NT2/D1 (cell line): ENCODE data around the gene VMP1.
"Not testable (repeated sequence)": the region's sequence is repeated elsewhere in the genome, so short reads cannot be mapped to it uniquely, and the experiment has no call there.

Experiments used
- DNase-seq: peaks from one replicate; pipeline ENCODE4 v3.0.0-alpha.2; 2011; ENCODE audit warnings: low read depth, low spot score
- H3K27me3 ChIP-seq: 2 replicates; pipeline ENCODE4 v1.6.0; 2011; ENCODE audit warnings: mild to moderate bottlenecking; ENCODE audit not compliant: insufficient read length, insufficient read depth
- H3K36me3 ChIP-seq: 2 replicates; pipeline ENCODE4 v1.6.1; 2011; ENCODE audit warnings: mild to moderate bottlenecking, low read length, mixed read lengths; ENCODE audit not compliant: insufficient read depth, insufficient read length
- H3K4me1 ChIP-seq: 2 replicates; pipeline ENCODE4 v1.5.1; 2011; ENCODE audit not compliant: insufficient read depth, insufficient read length
- H3K4me3 ChIP-seq: 2 replicates; pipeline ENCODE4 v1.5.1; 2011; ENCODE audit warnings: low read depth; ENCODE audit not compliant: insufficient read length
- H3K9ac ChIP-seq: 2 replicates; pipeline ENCODE4 v1.6.0; 2011; ENCODE audit warnings: low read depth; ENCODE audit not compliant: insufficient read length
- H3K9me3 ChIP-seq: 2 replicates; pipeline ENCODE4 v1.5.1; 2011; ENCODE audit warnings: mild to moderate bottlenecking, low read length; ENCODE audit not compliant: insufficient read depth
- SUZ12 ChIP-seq: IDR thresholded peaks from 2 replicates; pipeline ENCODE4 v1.6.1; 2011; ENCODE audit not compliant: insufficient read length, insufficient read depth; ENCODE audit errors: extremely low read depth
- YY1 ChIP-seq: IDR thresholded peaks from 2 replicates; pipeline ENCODE4 v1.6.1; 2011; ENCODE audit not compliant: insufficient read length, insufficient read depth
- ZNF274 ChIP-seq: IDR thresholded peaks from 2 replicates; pipeline ENCODE4 v1.6.1; 2011; ENCODE audit warnings: mild to moderate bottlenecking, low read depth, low read length

VMP1 gene

GRCh38 chr17:59802160-59802559 lies 94.7 kb downstream of the VMP1 start:
- Histone ChIP-seq H3K4me3 (no peak overlapping the region), H3K9me3 (no peaks in the 10 kb centered on the region), H3K36me3 (no peaks in the 10 kb centered on the region), H3K9ac (no peak overlapping the region), H3K27me3 (no peaks in the 10 kb centered on the region), H3K4me1 (no peaks in the 10 kb centered on the region)
- TF ChIP-seq ZNF274 (no peak), SUZ12 (no peak), YY1 (no peak)
- DNase-seq: no peak

GRCh38 chr17:59804901-59805465 lies 97.5 kb downstream of the VMP1 start:
- Histone ChIP-seq H3K9me3 (no peaks in the 10 kb centered on the region), H3K27me3 (no peaks in the 10 kb centered on the region), H3K4me3 (no peak overlapping the region), H3K4me1 (no peaks in the 10 kb centered on the region), H3K36me3 (no peaks in the 10 kb centered on the region), H3K9ac (no peak overlapping the region)
- TF ChIP-seq SUZ12 (no peak), YY1 (no peak), ZNF274 (no peak)
- DNase-seq: no peak

GRCh38 chr17:59806322-59806721 lies 98.9 kb downstream of the VMP1 start:
- not testable (repeated sequence) for H3K27me3 ChIP-seq, H3K36me3 ChIP-seq, H3K4me1 ChIP-seq, DNase-seq, H3K9me3 ChIP-seq, H3K4me3 ChIP-seq, H3K9ac ChIP-seq

GRCh38 chr17:59807892-59808509 lies 100.5 kb downstream of the VMP1 start:
- Histone ChIP-seq H3K9me3 (no peaks in the 10 kb centered on the region), H3K9ac (no peak overlapping the region), H3K4me3 (no peak overlapping the region), H3K27me3 (no peaks in the 10 kb centered on the region), H3K4me1 (no peaks in the 10 kb centered on the region), H3K36me3 (peaks cover 18% of the 10 kb centered on the region)
- TF ChIP-seq YY1 (no peak), ZNF274 (no peak), SUZ12 (no peak)
- DNase-seq: no peak

GRCh38 chr17:59810894-59811153 lies 103.4 kb downstream of the VMP1 start:
- Histone ChIP-seq H3K9ac (no peak overlapping the region), H3K4me1 (no peaks in the 10 kb centered on the region), H3K36me3 (peaks cover 21% of the 10 kb centered on the region), H3K4me3 (no peak overlapping the region), H3K9me3 (no peaks in the 10 kb centered on the region), H3K27me3 (no peaks in the 10 kb centered on the region)
- DNase-seq: no peak
- no peak for TF ChIP-seq ZNF274
- TF ChIP-seq YY1: no peak
- TF ChIP-seq SUZ12: no peak

- no peak for DNase-seq
- no peaks in the 10 kb centered on the region for H3K4me1 ChIP-seq
- peaks cover 21% of the 10 kb centered on the region for H3K36me3 ChIP-seq
- TF ChIP-seq ZNF274: no peak
- TF ChIP-seq SUZ12: no peak
- no peak for TF ChIP-seq YY1
- H3K4me3 ChIP-seq: no peak overlapping the region
- H3K9ac ChIP-seq: no peak overlapping the region
- no peaks in the 10 kb centered on the region for H3K9me3 ChIP-seq
- no peaks in the 10 kb centered on the region for H3K27me3 ChIP-seq
Observed at GRCh38 chr17:59811209-59811608, 103.8 kb downstream of the VMP1 start.

- DNase-seq: no peak
- Histone ChIP-seq H3K36me3 (peaks cover 21% of the 10 kb centered on the region), H3K9ac (no peak overlapping the region), H3K27me3 (no peaks in the 10 kb centered on the region), H3K4me3 (no peak overlapping the region), H3K9me3 (no peaks in the 10 kb centered on the region), H3K4me1 (no peaks in the 10 kb centered on the region)
- no peak for TF ChIP-seq YY1
- no peak for TF ChIP-seq ZNF274
- TF ChIP-seq SUZ12: no peak
Observed at GRCh38 chr17:59812139-59812538, 104.7 kb downstream of the VMP1 start.

- peaks cover 21% of the 10 kb centered on the region for H3K36me3 ChIP-seq
- H3K9ac ChIP-seq: no peak overlapping the region
- no peaks in the 10 kb centered on the region for H3K9me3 ChIP-seq
- TF ChIP-seq SUZ12: no peak
- no peak for TF ChIP-seq ZNF274
- TF ChIP-seq YY1: no peak
- DNase-seq: no peak
- H3K4me1 ChIP-seq: no peaks in the 10 kb centered on the region
- no peak overlapping the region for H3K4me3 ChIP-seq
- H3K27me3 ChIP-seq: no peaks in the 10 kb centered on the region
Observed at GRCh38 chr17:59814276-59814675, 106.8 kb downstream of the VMP1 start.
